NCI-H1436 treated with DMSO at 0.1 percent for 48 hours (cell line): ENCODE measurements around the gene MAPK4.
"Not testable (repeated sequence)": the region's sequence is repeated elsewhere in the genome, so short reads cannot be mapped to it uniquely, and the experiment has no call there.

Source experiments
- DNase-seq: peaks from one replicate; lab custom pipeline; 2025; lab: John Stamatoyannopoulos, UW

The MAPK4 gene

GRCh38 chr18:50750546-50750945 lies 190.7 kb downstream of the MAPK4 start:
- DNase-seq: no peak

GRCh38 chr18:50751490-50751889 lies 191.6 kb downstream of the MAPK4 start:
- DNase-seq: peak; percentile 4

- DNase-seq: no peak
Observed at GRCh38 chr18:50751947-50752346, 192.1 kb downstream of the MAPK4 start.

GRCh38 chr18:50753311-50753710 lies 193.4 kb downstream of the MAPK4 start:
- DNase-seq: no peak

- DNase-seq: no peak
Observed at GRCh38 chr18:50754297-50754696, 194.4 kb downstream of the MAPK4 start.

GRCh38 chr18:50757358-50757757 lies 197.5 kb downstream of the MAPK4 start:
- no peak for DNase-seq

- no peak for DNase-seq
Observed at GRCh38 chr18:50769463-50769862, 209.6 kb downstream of the MAPK4 start.

GRCh38 chr18:50775207-50775606 lies 215.3 kb downstream of the MAPK4 start:
- no peak for DNase-seq

GRCh38 chr18:50775726-50776125 lies 215.8 kb downstream of the MAPK4 start:
- no peak for DNase-seq

GRCh38 chr18:50776383-50776782 lies 216.5 kb downstream of the MAPK4 start:
- no peak for DNase-seq

GRCh38 chr18:50779021-50779420 lies 219.1 kb downstream of the MAPK4 start:
- DNase-seq: not testable (repeated sequence)
